H1 (cell line): Measurements from ENCODE around the gene NUTM2G. TPM values are rescaled to one million over a fixed set of nuclear protein-coding genes. Genes with fewer than 3 reads are reported as not detected.
"Not testable (repeated sequence)": the region's sequence is repeated elsewhere in the genome, so short reads cannot be mapped to it uniquely, and the experiment has no call there.

ENCODE experiments used
- CTCF ChIA-PET: fragments of 300-600 bp; sonication (Branson Sonifier 250); formaldehyde crosslinking; loops from one replicate; lab custom pipeline; 2021; ENCODE audit not compliant: partially characterized antibody; lab: Charles Lee
- POLR2A ChIA-PET: fragments of 300-600 bp; sonication (Branson Sonifier 250); formaldehyde crosslinking; loops from one replicate; lab custom pipeline; 2021; ENCODE audit warnings: inconsistent platforms; ENCODE audit not compliant: partially characterized antibody; lab: Charles Lee
- DNase-seq, 2 experiments: peaks; one replicate each; pipeline versions ENCODE4 v3.0.0 to v3.0.0-alpha.2; 2010 to 2022; ENCODE audit warnings: low spot score in 2 of 2, low read depth in 1 of 2, mixed read lengths in 1 of 2
- FAIRE-seq: peaks from 2 replicates; lab custom pipeline; 2011; peaks lifted over from hg19 to GRCh38; lab: Jason Lieb, UNC
- H2AFZ ChIP-seq: 2 replicates; pipeline ENCODE4 v1.8.1; 2012; ENCODE audit warnings: low read length, inconsistent platforms
- H2AK5ac ChIP-seq: 2 replicates; pipeline ENCODE4 v1.6.1; 2013; ENCODE audit warnings: low read depth, low read length
- H2BK120ac ChIP-seq: replicated peaks from 2 replicates; pipeline ENCODE3; 2013; ENCODE audit warnings: low read depth, low read length, inconsistent platforms
- H2BK12ac ChIP-seq: 2 replicates; pipeline ENCODE4 v1.6.1; 2013; ENCODE audit warnings: low read depth, low read length
- H2BK15ac ChIP-seq: 2 replicates; pipeline ENCODE4 v1.6.1; 2013; ENCODE audit warnings: low read length
- H2BK20ac ChIP-seq: 2 replicates; pipeline ENCODE4 v1.6.1; 2013; ENCODE audit warnings: low read length
- H2BK5ac ChIP-seq: 2 replicates; pipeline ENCODE4 v1.6.1; 2013; ENCODE audit warnings: low read depth, low read length
- H3K14ac ChIP-seq: 2 replicates; pipeline ENCODE4 v1.6.1; 2013; ENCODE audit warnings: inconsistent platforms; ENCODE audit not compliant: insufficient read length
- H3K18ac ChIP-seq: 2 replicates; pipeline ENCODE4 v1.6.1; 2013; ENCODE audit warnings: low read length; ENCODE audit errors: extremely low read depth
- H3K23ac ChIP-seq: 2 replicates; pipeline ENCODE4 v1.6.1; 2013; ENCODE audit warnings: inconsistent platforms; ENCODE audit not compliant: insufficient read length
- H3K23me2 ChIP-seq: 2 replicates; pipeline ENCODE4 v1.6.1; 2013; ENCODE audit warnings: low read depth, low read length
- H3K27ac ChIP-seq: 2 replicates; pipeline ENCODE4 v1.6.1; 2011; ENCODE audit warnings: low read depth, low read length, inconsistent platforms
- H3K27me3 ChIP-seq, 4 experiments: replicated peaks in 1 of 4; 1 replicate in 1 of 4; 2 replicates in 3 of 4; pipeline versions ENCODE4 v1.6.1 to v1.8.1; 2011 to 2013; ENCODE audit warnings: low read length in 3 of 4, mild to moderate bottlenecking in 3 of 4, inconsistent platforms in 2 of 4, mixed read lengths in 2 of 4, moderate library complexity in 1 of 4; ENCODE audit not compliant: control insufficient read depth in 3 of 4, insufficient read depth in 3 of 4; ENCODE audit errors: extremely low read depth in 1 of 4
- H3K36me3 ChIP-seq, 4 experiments: 2 replicates each; pipeline versions ENCODE4 v1.6.1 to v1.8.1; 2011 to 2013; ENCODE audit warnings: mild to moderate bottlenecking in 4 of 4, low read length in 3 of 4, moderate library complexity in 2 of 4, control low read depth in 1 of 4, inconsistent platforms in 1 of 4; ENCODE audit not compliant: insufficient read depth in 4 of 4, control insufficient read depth in 2 of 4
- H3K4ac ChIP-seq: replicated peaks from 2 replicates; pipeline ENCODE3; 2013; ENCODE audit warnings: low read length, low read depth, mixed read lengths, inconsistent platforms; ENCODE audit not compliant: insufficient read length
- H3K4me1 ChIP-seq, 4 experiments: replicated peaks in 1 of 4; 1 replicate in 1 of 4; 2 replicates in 3 of 4; pipeline versions ENCODE4 v1.6.1 to v1.8.1; 2011 to 2013; ENCODE audit warnings: low read length in 3 of 4, inconsistent platforms in 2 of 4, mixed read lengths in 1 of 4; ENCODE audit not compliant: insufficient read depth in 4 of 4, control insufficient read depth in 3 of 4
- H3K4me2 ChIP-seq, 2 experiments: 2 replicates each; pipeline versions ENCODE4 v1.6.1 to v1.8.1; 2011 to 2013; ENCODE audit warnings: low read depth in 2 of 2, low read length in 2 of 2, control low read depth in 1 of 2, inconsistent platforms in 1 of 2, mild to moderate bottlenecking in 1 of 2; ENCODE audit not compliant: insufficient read depth in 1 of 2
- H3K4me3 ChIP-seq, 4 experiments: fragments of 200-600, 300-600 bp in 1 of 4; sonication (generic), shearing (Covaris generic), sonication (Bioruptor Twin) in 1 of 4; 2 replicates each; pipeline versions ENCODE4 v1.5.1 to v1.8.1; 2011 to 2016; ENCODE audit warnings: low read length in 4 of 4, low read depth in 3 of 4, control low read depth in 2 of 4, inconsistent platforms in 2 of 4, mild to moderate bottlenecking in 2 of 4, mixed read lengths in 1 of 4, moderate library complexity in 1 of 4; ENCODE audit not compliant: insufficient read depth in 2 of 4; ENCODE audit errors: extremely low read depth in 1 of 4
- H3K56ac ChIP-seq: replicated peaks from 2 replicates; pipeline ENCODE3; 2013; ENCODE audit warnings: low read depth, mild to moderate bottlenecking, mixed read lengths, low read length, inconsistent platforms; ENCODE audit not compliant: insufficient read length
- H3K79me1 ChIP-seq: 2 replicates; pipeline ENCODE4 v1.6.1; 2013; ENCODE audit warnings: low read depth, low read length, control low read depth
- H3K79me2 ChIP-seq, 2 experiments: 2 replicates each; pipeline versions ENCODE4 v1.6.1 to v1.8.1; 2012 to 2013; ENCODE audit warnings: low read length in 2 of 2, mild to moderate bottlenecking in 2 of 2, inconsistent platforms in 1 of 2; ENCODE audit not compliant: insufficient read depth in 2 of 2, control insufficient read depth in 1 of 2
- H3K9ac ChIP-seq, 4 experiments: replicated peaks in 1 of 4; 1 replicate in 1 of 4; 2 replicates in 3 of 4; pipeline versions ENCODE4 v1.6.1 to v1.8.1; 2011 to 2013; ENCODE audit warnings: low read depth in 3 of 4, low read length in 3 of 4, control low read depth in 2 of 4, mild to moderate bottlenecking in 2 of 4, moderate library complexity in 2 of 4, inconsistent platforms in 1 of 4; ENCODE audit errors: extremely low read depth in 1 of 4
- H3K9me3 ChIP-seq, 2 experiments: 2 replicates each; pipeline versions ENCODE4 v1.6.1 to v1.8.1; 2012 to 2013; ENCODE audit warnings: mild to moderate bottlenecking in 2 of 2, moderate library complexity in 2 of 2, control low read depth in 1 of 2, inconsistent platforms in 1 of 2, low read depth in 1 of 2, low read length in 1 of 2, mixed read lengths in 1 of 2; ENCODE audit not compliant: insufficient read depth in 2 of 2
- H4K20me1 ChIP-seq, 2 experiments: replicated peaks in 1 of 2; 2 replicates each; pipeline versions ENCODE3 to v1.8.1; 2011 to 2013; ENCODE audit warnings: inconsistent platforms in 2 of 2, low read length in 2 of 2, mild to moderate bottlenecking in 1 of 2; ENCODE audit not compliant: insufficient read depth in 2 of 2, control insufficient read depth in 1 of 2
- H4K5ac ChIP-seq: 2 replicates; pipeline ENCODE4 v1.6.1; 2013; ENCODE audit warnings: low read length, low read depth, mixed read lengths, inconsistent platforms; ENCODE audit not compliant: insufficient read length
- H4K8ac ChIP-seq: 2 replicates; pipeline ENCODE4 v1.8.0; 2013; ENCODE audit warnings: mild to moderate bottlenecking, moderate library complexity, low read length, inconsistent platforms; ENCODE audit not compliant: insufficient read depth; ENCODE audit errors: extremely low read depth
- H4K91ac ChIP-seq: replicated peaks from 2 replicates; pipeline ENCODE3; 2013; ENCODE audit warnings: low read length, mixed read lengths, inconsistent platforms; ENCODE audit not compliant: insufficient read length
- WGBS, 2 experiments: shearing (Covaris generic) in 1 of 2; methylation state at CpG; one replicate each; pipeline versions ENCODE4 v1.1.6 to v1.1.7; 2013 to 2015; ENCODE audit warnings: low lambda C conversion rate in 2 of 2, mixed read lengths in 2 of 2, inconsistent platforms in 1 of 2, low coverage in 1 of 2, missing lambda C conversion rate in 1 of 2; ENCODE audit not compliant: insufficient replicate concordance in 2 of 2, insufficient coverage in 1 of 2, insufficient read length in 1 of 2; ENCODE audit errors: extremely low coverage in 1 of 2, missing lambda C conversion rate in 1 of 2; 5-methylcytosine and 5-hydroxymethylcytosine counted together
- polyA plus RNA-seq, 7 experiments: library from polyadenylated mRNA; depleted of rRNA in 3 of 7; stranded (reverse) in 5 of 7; unstranded in 2 of 7; fragments of >200 nt in 5 of 7; fragments of 200-250 nt in 2 of 7; gene quantifications; 1 replicate in 5 of 7; 2 replicates in 1 of 7; 4 replicates in 1 of 7; pipeline versions ENCODE4 v1.2.1 to v1.2.3, GENCODE V29; 2011 to 2013; ENCODE audit warnings: missing spikeins in 2 of 7, mixed read lengths in 2 of 7
- total RNA-seq: library from RNA; stranded (reverse); fragmentation: NEBNext Ultra II Directional; extraction: Animal tissue kit (Norgen Biotek cat#: 25700); gene quantifications from 2 replicates; pipeline ENCODE4 v1.2.1, GENCODE V29; 2021

The NUTM2G gene
- total and polyA plus RNA-seq, 2 of the 8 experiments (the other 6 are each of a cell fraction or from before 2014, with no cell fraction given), result 0.27 TPM; not detected in 1

DNA sequence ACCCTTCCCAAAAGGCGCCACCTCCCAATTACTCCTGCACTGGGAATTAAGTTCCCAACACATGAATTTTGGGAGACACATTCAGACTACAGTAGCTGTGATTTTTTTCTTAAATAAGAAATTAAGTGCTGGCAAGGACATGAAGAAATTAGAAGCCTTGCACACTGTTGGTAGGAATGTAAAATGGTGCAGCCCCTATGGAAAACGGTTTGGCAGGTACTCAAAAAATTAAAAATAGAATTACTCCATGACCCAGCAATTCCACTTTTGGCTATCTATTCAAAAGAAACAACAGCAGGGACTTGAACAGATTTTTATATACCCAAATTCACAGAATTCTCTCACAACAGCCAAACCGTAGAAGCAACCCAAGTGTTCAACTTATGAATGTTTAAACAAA, 55.5 kb downstream of the NUTM2G start:
- H3K56ac ChIP-seq, H3K4ac ChIP-seq, DNase-seq, H3K79me1 ChIP-seq, H2BK15ac ChIP-seq, H2AFZ ChIP-seq, H3K23me2 ChIP-seq, H4K5ac ChIP-seq, H3K4me2 ChIP-seq, H3K14ac ChIP-seq, H3K18ac ChIP-seq, H3K27me3 ChIP-seq, H3K9ac ChIP-seq, H2AK5ac ChIP-seq, H2BK20ac ChIP-seq, CTCF ChIA-PET, H3K4me3 ChIP-seq, H3K4me1 ChIP-seq, H3K27ac ChIP-seq, H3K23ac ChIP-seq, POLR2A ChIA-PET, H3K9me3 ChIP-seq, H4K20me1 ChIP-seq, H2BK12ac ChIP-seq, H2BK5ac ChIP-seq, H3K36me3 ChIP-seq, FAIRE-seq, H4K91ac ChIP-seq, H2BK120ac ChIP-seq, H4K8ac ChIP-seq: not testable (repeated sequence)
- 85% methylated on average over 2 of the region's 3 CpGs; no CpG with 5 or more reads in 1 of the 2 experiments for WGBS, 2 experiments
- peaks cover 0 to 59% of the 10 kb centered on the region in 2 experiments; a peak in 3 of 4 replicates for H3K79me2 ChIP-seq

DNA sequence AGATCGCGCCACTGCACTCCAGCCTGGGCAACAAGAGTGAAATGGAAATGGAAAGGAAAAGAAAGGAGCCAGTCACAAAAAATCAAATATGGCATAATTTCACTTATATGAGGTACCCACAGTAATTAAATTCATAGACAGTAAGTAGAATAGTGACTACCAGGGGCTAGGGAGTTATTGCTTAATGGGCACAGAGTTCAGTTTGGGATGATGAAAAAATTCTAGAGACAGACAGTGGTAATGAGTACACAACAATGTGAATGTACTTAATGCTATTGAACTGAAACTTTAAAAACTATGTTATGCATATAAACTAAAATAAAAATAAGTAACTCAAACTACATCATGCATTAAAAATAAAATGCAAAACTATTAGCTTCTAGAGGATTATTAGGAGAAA, 56.2 kb downstream of the NUTM2G start:
- H3K36me3 ChIP-seq, DNase-seq, POLR2A ChIA-PET, H3K79me1 ChIP-seq, H3K56ac ChIP-seq, H4K91ac ChIP-seq, H3K23ac ChIP-seq, H2BK120ac ChIP-seq, H3K27me3 ChIP-seq, H3K4me1 ChIP-seq, H2BK5ac ChIP-seq, H2AK5ac ChIP-seq, FAIRE-seq, H3K23me2 ChIP-seq, H2BK15ac ChIP-seq, H3K4me2 ChIP-seq, H4K20me1 ChIP-seq, H4K8ac ChIP-seq, H3K27ac ChIP-seq, H3K4ac ChIP-seq, H3K4me3 ChIP-seq, H3K14ac ChIP-seq, H2AFZ ChIP-seq, H2BK12ac ChIP-seq, H3K9ac ChIP-seq, H3K18ac ChIP-seq, CTCF ChIA-PET, H3K9me3 ChIP-seq, H2BK20ac ChIP-seq, H4K5ac ChIP-seq: not testable (repeated sequence)
- H3K79me2 ChIP-seq, result peaks cover 0 to 57% of the 10 kb centered on the region in 2 experiments; a peak in 3 of 4 replicates
- WGBS, 2 experiments, result 92% methylated on average over 2 of the region's 2 CpGs; no CpG with 5 or more reads in 1 of the 2 experiments
